PC-3 (cell line): Measurements from ENCODE around the gene MCEMP1. TPM values are rescaled to one million over a fixed set of nuclear protein-coding genes. Genes with fewer than 3 reads are reported as not detected.

Source experiments
- ATAC-seq: fragments of 200-7000 bp; cut with Tn5 transposase; 2 replicates; pipeline ENCODE4 v1.9.1; 2020; ENCODE audit warnings: mild to moderate bottlenecking, moderate library complexity
- BruUV-seq: library from RNA; stranded (reverse); fragments of 400-500 nt; replicated peaks from 2 replicates; lab custom pipeline; 2021; lab: Mats Ljungman, UMichigan
- CTCF ChIA-PET: fragments of 300-600 bp; sonication (Branson Sonifier 250); formaldehyde crosslinking; loops from one replicate; lab custom pipeline; 2022; ENCODE audit warnings: antibody characterized with exemption; lab: Charles Lee
- POLR2A ChIA-PET: fragments of 300-600 bp; sonication (Branson Sonifier 250); formaldehyde crosslinking; loops from one replicate; lab custom pipeline; 2022; ENCODE audit warnings: antibody characterized with exemption; ENCODE audit not compliant: unreplicated experiment; lab: Charles Lee
- DNase-seq: peaks from one replicate; pipeline ENCODE4 v3.0.0-alpha.2; 2015
- H2AFZ ChIP-seq: fragments of 300-600 bp; sonication (generic); 2 replicates; pipeline ENCODE4 v1.6.0; 2016; ENCODE audit warnings: antibody characterized with exemption, low read length
- H3F3A ChIP-seq: fragments of 300-600 bp; sonication (generic); one replicate; pipeline ENCODE4 v1.6.0; 2017; ENCODE audit warnings: antibody characterized with exemption, low read length, control low read depth, mild to moderate bottlenecking; ENCODE audit not compliant: unreplicated experiment
- H3K27ac ChIP-seq: fragments of 300-600 bp; sonication (generic); 2 replicates; pipeline ENCODE4 v1.5.1; 2016; ENCODE audit warnings: mild to moderate bottlenecking, low read length
- H3K27me3 ChIP-seq: fragments of 300-600 bp; sonication (generic); 2 replicates; pipeline ENCODE4 v1.6.1; 2016; ENCODE audit warnings: low read length, mixed read lengths
- H3K36me3 ChIP-seq: fragments of 300-600 bp; sonication (generic); 2 replicates; pipeline ENCODE4 v1.6.1; 2016; ENCODE audit warnings: low read depth, mixed run types, low read length, mixed read lengths
- H3K4me1 ChIP-seq: fragments of 300-600 bp; sonication (generic); 2 replicates; pipeline ENCODE4 v1.5.1; 2016; ENCODE audit warnings: low read length; ENCODE audit not compliant: insufficient read depth
- H3K4me2 ChIP-seq: fragments of 300-600 bp; sonication (generic); 2 replicates; pipeline ENCODE4 v1.6.0; 2016; ENCODE audit warnings: low read length
- H3K4me3 ChIP-seq: fragments of 300-600 bp; sonication (generic); 2 replicates; pipeline ENCODE4 v1.5.1; 2016; ENCODE audit warnings: mild to moderate bottlenecking, low read length, mixed read lengths
- H3K79me2 ChIP-seq: fragments of 300-600 bp; sonication (generic); 2 replicates; pipeline ENCODE4 v1.6.1; 2017; ENCODE audit warnings: low read length, mixed read lengths
- H3K9ac ChIP-seq: fragments of 300-600 bp; sonication (generic); 2 replicates; pipeline ENCODE4 v1.6.0; 2016; ENCODE audit warnings: mild to moderate bottlenecking, low read length
- H3K9me2 ChIP-seq: fragments of 300-600 bp; sonication (generic); replicated peaks from 2 replicates; pipeline ENCODE4 v1.6.1; 2016; ENCODE audit warnings: mixed run types, low read length, mixed read lengths
- H3K9me3 ChIP-seq: fragments of 300-600 bp; sonication (generic); 2 replicates; pipeline ENCODE4 v1.6.1; 2016; ENCODE audit warnings: low read length, mixed read lengths
- H4K20me1 ChIP-seq: fragments of 300-600 bp; sonication (generic); 2 replicates; pipeline ENCODE4 v1.6.1; 2016; ENCODE audit warnings: low read length, mixed read lengths
- CTCF ChIP-seq: fragments of 300-600 bp; sonication (generic); conservative IDR thresholded peaks from 2 replicates; pipeline ENCODE4 v1.5.1; 2017; ENCODE audit warnings: antibody characterized with exemption, low read depth, mild to moderate bottlenecking, low read length
- EZH2 ChIP-seq: fragments of 300-600 bp; sonication (generic); IDR thresholded peaks from one replicate; pipeline ENCODE4 v1.6.1; 2017; ENCODE audit warnings: antibody characterized with exemption, mild to moderate bottlenecking, low read length; ENCODE audit not compliant: unreplicated experiment
- EZH2phosphoT487 ChIP-seq: fragments of 300-600 bp; sonication (generic); IDR thresholded peaks from 2 replicates; pipeline ENCODE4 v1.6.1; 2018; ENCODE audit warnings: mild to moderate bottlenecking, antibody characterized with exemption, low read length, borderline replicate concordance
- intact Hi-C: fragments of 100-400 bp; cut with micrococcal nuclease; formaldehyde crosslinking; loops from 2 replicates; pipeline ENCODE4 v1.9.0; 2023
- total RNA-seq: library from RNA; depleted of rRNA; stranded (reverse); fragments of >200 nt; gene quantifications from 2 replicates; pipeline ENCODE4 v1.2.3, GENCODE V29; 2014

Gene MCEMP1
- total RNA-seq, 1 experiment from 2014 or later, result not detected

GRCh38 chr19:7685546-7686445 is 8.9 kb downstream of the MCEMP1 start:
- intact Hi-C loops, result no loop called here
- Histone ChIP-seq H3K79me2 (peaks cover 19% of the 10 kb centered on the region), H3K9ac (no peak overlapping the region), H3F3A (no peaks in the 10 kb centered on the region), H2AFZ (no peak overlapping the region), H3K27me3 (no peaks in the 10 kb centered on the region), H3K9me3 (no peaks in the 10 kb centered on the region), H3K4me1 (peaks cover 7% of the 10 kb centered on the region; the same call in 1 of the 2 replicates), H3K36me3 (0 out of 2 replicates have a peak, but pooled peaks cover 10% of the 10 kb centered on the region), H3K4me2 (no peak overlapping the region), H4K20me1 (no peaks in the 10 kb centered on the region), H3K27ac (no peak overlapping the region), H3K9me2 (no peaks in the 10 kb centered on the region), H3K4me3 (no peak overlapping the region)
- DNase-seq (no peak), ATAC-seq (no peak)
- CTCF ChIA-PET, result no interaction called here
- TF ChIP-seq CTCF (no peak), EZH2phosphoT487 (no peak)
- POLR2A ChIA-PET, result no interaction called here
- no TSS peak for BruUV-seq

- no peaks in the 10 kb centered on the region for H4K20me1 ChIP-seq
- no peak overlapping the region for H3K9ac ChIP-seq
- TF ChIP-seq CTCF, result no peak
- no peak for TF ChIP-seq EZH2
- no peak for TF ChIP-seq EZH2phosphoT487
- ATAC-seq (no peak; the same call in 1 of the 2 replicates), DNase-seq (no peak)
- H3K36me3 ChIP-seq, result 0 out of 2 replicates have a peak, but pooled peaks cover 7% of the 10 kb centered on the region
- no peak overlapping the region for H3K4me3 ChIP-seq
- H3K4me2 ChIP-seq, result no peak overlapping the region
- no TSS peak for BruUV-seq
- H3K27ac ChIP-seq, result no peak overlapping the region
- H3K4me1 ChIP-seq, result no peaks in the 10 kb centered on the region
- intact Hi-C loops, result no loop called here
- H3F3A ChIP-seq, result no peaks in the 10 kb centered on the region
- no peak overlapping the region for H2AFZ ChIP-seq
- no peaks in the 10 kb centered on the region for H3K27me3 ChIP-seq
- H3K9me3 ChIP-seq, result no peaks in the 10 kb centered on the region
- POLR2A ChIA-PET, result interaction anchor here (0.6 kb wide), 1 partner anchor 18 kb away, joined by 3 read pairs; no protein-coding TSS in a partner anchor
- H3K9me2 ChIP-seq, result no peaks in the 10 kb centered on the region
- H3K79me2 ChIP-seq, result peaks cover 5% of the 10 kb centered on the region
- CTCF ChIA-PET, result interaction anchor here (0.6 kb wide), 1 partner anchor 215 kb away, joined by 3 read pairs; no protein-coding TSS in a partner anchor
Observed at GRCh38 chr19:7687177-7687576, 10.3 kb downstream of the MCEMP1 start.

- Histone ChIP-seq H3K79me2 (no peaks in the 10 kb centered on the region), H2AFZ (no peak overlapping the region), H3K36me3 (no peaks in the 10 kb centered on the region), H3K9ac (no peak overlapping the region), H3F3A (no peaks in the 10 kb centered on the region), H3K4me3 (no peak overlapping the region), H3K27me3 (no peaks in the 10 kb centered on the region), H4K20me1 (no peaks in the 10 kb centered on the region), H3K4me1 (no peaks in the 10 kb centered on the region), H3K9me3 (no peaks in the 10 kb centered on the region), H3K27ac (no peak overlapping the region), H3K9me2 (no peaks in the 10 kb centered on the region), H3K4me2 (no peak overlapping the region)
- DNase-seq (no peak), ATAC-seq (no peak)
- BruUV-seq, result no TSS peak
- POLR2A ChIA-PET, result no interaction called here
- CTCF ChIA-PET, result no interaction called here
- TF ChIP-seq EZH2 (no peak), CTCF (no peak), EZH2phosphoT487 (no peak)
- intact Hi-C loops, result no loop called here
Observed at GRCh38 chr19:7689165-7689564, 12.3 kb downstream of the MCEMP1 start.
